Omental fat pad (tissue), 4 donors: Measurements from ENCODE around the gene BCL2L1. TPM values are rescaled to one million over a fixed set of nuclear protein-coding genes. Genes with fewer than 3 reads are reported as not detected.
A peak's percentile ranks its signal among the peaks of the same experiment; 100 is the strongest.
"Not testable (repeated sequence)": the region's sequence is repeated elsewhere in the genome, so short reads cannot be mapped to it uniquely, and the experiment has no call there.

Experiments used
- ATAC-seq: fragments of 150-250 bp; one replicate; pipeline ENCODE4 v1.9.1; 2016; ENCODE audit warnings: mild to moderate bottlenecking, moderate library complexity; ENCODE audit not compliant: low FRiP score
- DNase-seq: peaks from one replicate; pipeline ENCODE4 v3.0.0-alpha.2; 2019; ENCODE audit warnings: low spot score
- CTCF ChIP-seq, 3 donors: fragments of 450-650 bp; IDR thresholded peaks; one replicate each; pipeline ENCODE4 v1.5.1; 2016 to 2017; ENCODE audit warnings: antibody characterized with exemption in 3 of 3, mild to moderate bottlenecking in 3 of 3, moderate library complexity in 2 of 3
- total RNA-seq, 4 donors: library from RNA; depleted of rRNA; stranded (reverse); fragments of >200 nt; gene quantifications; one replicate each; pipeline ENCODE4 v1.1.0, GENCODE V29; 2016

The BCL2L1 gene
- total RNA-seq, 4 donors from 2014 or later: 65.0 to 140 (median 112) TPM

- no peak for DNase-seq
- no peak for ATAC-seq
- TF ChIP-seq CTCF (IDR thresholded peaks at IDR 0.05): no peak
Measured at GRCh38 chr20:31670371-31671228, 52.1 kb downstream of the BCL2L1 start.

GRCh38 chr20:31669876-31670275 is 52.8 kb downstream of the BCL2L1 start:
- no peak for ATAC-seq
- no peak for DNase-seq
- TF ChIP-seq CTCF (IDR thresholded peaks at IDR 0.05): no peak

GRCh38 chr20:31668944-31669343 is 53.7 kb downstream of the BCL2L1 start:
- not testable (repeated sequence) for DNase-seq, ATAC-seq

GRCh38 chr20:31667315-31668285 is 55.1 kb downstream of the BCL2L1 start:
- ATAC-seq (no peak), DNase-seq (no peak)
- no peak for TF ChIP-seq CTCF (IDR thresholded peaks at IDR 0.05)

- DNase-seq: no peak
- TF ChIP-seq CTCF (IDR thresholded peaks at IDR 0.05): no peak
- peak; percentile 30 for ATAC-seq
Measured at GRCh38 chr20:31666258-31667042, 56.2 kb downstream of the BCL2L1 start.

GRCh38 chr20:31665753-31666152 is 56.9 kb downstream of the BCL2L1 start:
- no peak for TF ChIP-seq CTCF (IDR thresholded peaks at IDR 0.05)
- ATAC-seq (no peak), DNase-seq (no peak)
